IMR-90 (cell line): ENCODE data around the gene SLC22A31. TPM values are rescaled to one million over a fixed set of nuclear protein-coding genes. Genes with fewer than 3 reads are reported as not detected.

Source experiments
- ATAC-seq: fragments of 200-7000 bp; cut with Tn5 transposase; 2 replicates; pipeline ENCODE4 v1.9.1; 2020; ENCODE audit warnings: low read depth, mild to moderate bottlenecking, moderate library complexity
- BruUV-seq: library from RNA; stranded (reverse); fragments of 400-500 nt; replicated peaks from 2 replicates; lab custom pipeline; 2021; lab: Mats Ljungman, UMichigan
- CTCF ChIA-PET: fragments of 300-600 bp; formaldehyde crosslinking; extraction: SDS; loops from one replicate; lab custom pipeline; 2021; ENCODE audit warnings: antibody characterized with exemption; lab: Yijun Ruan, JAX
- POLR2A ChIA-PET: fragments of 300-600 bp; sonication (Branson Sonifier 250); formaldehyde crosslinking; loops from one replicate; lab custom pipeline; 2022; ENCODE audit warnings: antibody characterized with exemption; ENCODE audit not compliant: unreplicated experiment; lab: Charles Lee
- DNase-seq: peaks from one replicate; pipeline ENCODE4 v3.0.0; 2013
- H2AFZ ChIP-seq: replicated peaks from 2 replicates; pipeline ENCODE3; 2013; ENCODE audit warnings: low read length, mild to moderate bottlenecking; ENCODE audit not compliant: poor library complexity
- H2AK5ac ChIP-seq: 2 replicates; pipeline ENCODE4 v1.6.1; 2013; ENCODE audit warnings: low read depth, low read length, inconsistent platforms
- H2AK9ac ChIP-seq: replicated peaks from 2 replicates; pipeline ENCODE3; 2013; ENCODE audit warnings: mild to moderate bottlenecking, low read depth, low read length, moderate library complexity; ENCODE audit not compliant: poor library complexity
- H2BK120ac ChIP-seq: 2 replicates; pipeline ENCODE4 v1.6.1; 2013; ENCODE audit warnings: low read depth, low read length, inconsistent platforms
- H2BK15ac ChIP-seq: 3 replicates; pipeline ENCODE4 v1.6.1; 2013; ENCODE audit warnings: low read depth, low read length, inconsistent platforms
- H2BK20ac ChIP-seq: 2 replicates; pipeline ENCODE4 v1.6.1; 2013; ENCODE audit warnings: low read depth, mild to moderate bottlenecking, inconsistent platforms, low read length, moderate library complexity
- H2BK5ac ChIP-seq: 2 replicates; pipeline ENCODE4 v1.6.1; 2013; ENCODE audit warnings: mild to moderate bottlenecking, low read depth, low read length, inconsistent platforms; ENCODE audit not compliant: poor library complexity, severe bottlenecking
- H3K14ac ChIP-seq: replicated peaks from 2 replicates; pipeline ENCODE4 v1.6.1; 2013; ENCODE audit warnings: low read depth, low read length, inconsistent platforms
- H3K18ac ChIP-seq: 2 replicates; pipeline ENCODE4 v1.6.1; 2013; ENCODE audit warnings: low read depth, low read length, control low read depth
- H3K23ac ChIP-seq: 2 replicates; pipeline ENCODE4 v1.6.1; 2013; ENCODE audit warnings: low read depth, low read length, inconsistent platforms
- H3K27ac ChIP-seq: 2 replicates; pipeline ENCODE4 v1.5.1; 2013; ENCODE audit warnings: mild to moderate bottlenecking, control low read depth, low read length; ENCODE audit not compliant: insufficient read depth
- H3K27me3 ChIP-seq: 2 replicates; pipeline ENCODE4 v1.6.1; 2013; ENCODE audit warnings: low read length; ENCODE audit not compliant: control insufficient read depth, insufficient read depth
- H3K36me3 ChIP-seq: 2 replicates; pipeline ENCODE4 v1.6.1; 2013; ENCODE audit warnings: low read length, mixed read lengths; ENCODE audit not compliant: control insufficient read depth, insufficient read depth
- H3K4ac ChIP-seq: 2 replicates; pipeline ENCODE4 v1.6.1; 2013; ENCODE audit warnings: low read depth, low read length, inconsistent platforms
- H3K4me1 ChIP-seq: 2 replicates; pipeline ENCODE4 v1.6.1; 2013; ENCODE audit warnings: low read length, mixed read lengths; ENCODE audit not compliant: control insufficient read depth, insufficient read depth
- H3K4me2 ChIP-seq: 2 replicates; pipeline ENCODE4 v1.6.1; 2013; ENCODE audit warnings: low read depth, mild to moderate bottlenecking, control low read depth, low read length, moderate library complexity
- H3K4me3 ChIP-seq: 2 replicates; pipeline ENCODE4 v1.5.1; 2013; ENCODE audit warnings: low read depth, mild to moderate bottlenecking, control low read depth, low read length, moderate library complexity; ENCODE audit not compliant: insufficient read depth
- H3K56ac ChIP-seq: 2 replicates; pipeline ENCODE4 v1.6.1; 2013; ENCODE audit warnings: low read length, inconsistent platforms; ENCODE audit not compliant: insufficient read depth; ENCODE audit errors: extremely low read depth
- H3K79me1 ChIP-seq, 2 experiments: 2 replicates each; pipeline ENCODE4 v1.6.1; 2013; ENCODE audit warnings: low read length in 2 of 2, inconsistent platforms in 1 of 2, low read depth in 1 of 2
- H3K9ac ChIP-seq: 2 replicates; pipeline ENCODE4 v1.6.1; 2013; ENCODE audit warnings: low read depth, low read length, control low read depth
- H3K9me1 ChIP-seq: 2 replicates; pipeline ENCODE4 v1.6.1; 2013; ENCODE audit warnings: low read length, inconsistent platforms; ENCODE audit not compliant: insufficient read depth
- H3K9me3 ChIP-seq: 2 replicates; pipeline ENCODE4 v1.6.1; 2013; ENCODE audit warnings: low read length; ENCODE audit not compliant: control insufficient read depth, insufficient read depth
- H4K20me1 ChIP-seq: 2 replicates; pipeline ENCODE4 v1.6.1; 2013; ENCODE audit warnings: low read length, inconsistent platforms; ENCODE audit not compliant: insufficient read depth
- H4K5ac ChIP-seq: 2 replicates; pipeline ENCODE4 v1.6.1; 2013; ENCODE audit warnings: mild to moderate bottlenecking, low read depth, low read length, control low read depth
- H4K8ac ChIP-seq, 2 experiments: 2 replicates each; pipeline ENCODE4 v1.6.1; 2013; ENCODE audit warnings: low read depth in 2 of 2, low read length in 2 of 2, control low read depth in 1 of 2, inconsistent platforms in 1 of 2
- H4K91ac ChIP-seq: 2 replicates; pipeline ENCODE4 v1.6.1; 2013; ENCODE audit warnings: low read depth, low read length, inconsistent platforms; ENCODE audit not compliant: insufficient read depth
- BHLHE40 ChIP-seq: fragments of 150-350 bp; IDR thresholded peaks from 2 replicates; pipeline ENCODE4 v1.6.1; 2016; ENCODE audit warnings: mild to moderate bottlenecking, low read depth, low read length
- CEBPB ChIP-seq: IDR thresholded peaks from 2 replicates; pipeline ENCODE4 v1.6.1; 2012; ENCODE audit warnings: low read depth, low read length, improper control_type of control experiment
- CHD1 ChIP-seq: IDR thresholded peaks from 2 replicates; pipeline ENCODE4 v1.6.1; 2012; ENCODE audit warnings: low read depth, low read length, improper control_type of control experiment
- MAFK ChIP-seq: IDR thresholded peaks from 2 replicates; pipeline ENCODE4 v1.6.1; 2012; ENCODE audit warnings: low read depth, low read length, improper control_type of control experiment
- MAZ ChIP-seq: IDR thresholded peaks from 2 replicates; pipeline ENCODE4 v1.6.1; 2012; ENCODE audit warnings: low read depth, mild to moderate bottlenecking, low read length, improper control_type of control experiment, moderate library complexity, borderline replicate concordance
- MXI1 ChIP-seq: IDR thresholded peaks from 2 replicates; pipeline ENCODE4 v1.6.1; 2012; ENCODE audit warnings: low read depth, mild to moderate bottlenecking, low read length, moderate library complexity, borderline replicate concordance
- NFE2L2 ChIP-seq: fragments of 150-350 bp; IDR thresholded peaks from 2 replicates; pipeline ENCODE4 v1.6.1; 2016; ENCODE audit warnings: low read depth, mild to moderate bottlenecking, low read length
- POLR2A ChIP-seq: IDR thresholded peaks from 2 replicates; pipeline ENCODE4 v1.6.1; 2012; ENCODE audit warnings: mild to moderate bottlenecking, low read depth, low read length
- RAD21 ChIP-seq: IDR thresholded peaks from 2 replicates; pipeline ENCODE4 v1.6.1; 2012; ENCODE audit warnings: low read length, improper control_type of control experiment
- RCOR1 ChIP-seq: IDR thresholded peaks from 2 replicates; pipeline ENCODE4 v1.6.1; 2012; ENCODE audit warnings: mild to moderate bottlenecking, low read length, improper control_type of control experiment; ENCODE audit not compliant: insufficient replicate concordance
- RFX5 ChIP-seq: IDR thresholded peaks from 2 replicates; pipeline ENCODE4 v1.8.0; 2012; ENCODE audit warnings: low read depth, mild to moderate bottlenecking, low read length, moderate library complexity
- whole genome bisulfite sequencing, 2 experiments: methylation state at CpG; one replicate each; pipeline versions ENCODE4 v1.1.5 to v1.1.7; 2013; ENCODE audit warnings: missing lambda C conversion rate in 2 of 2; ENCODE audit not compliant: insufficient read length in 1 of 2; ENCODE audit errors: extremely low coverage in 2 of 2; 5-methylcytosine and 5-hydroxymethylcytosine counted together
- dilution Hi-C: fragments of 300-500 bp; cut with HindIII; formaldehyde crosslinking; loops from one replicate; pipeline ENCODE4 v1.14.3; 2018; ENCODE audit warnings: low sequenced_read_pairs; ENCODE audit not compliant: unreplicated experiment
- in situ Hi-C: fragments of 300-500 bp; cut with MboI; formaldehyde crosslinking; loops from 3 replicates; pipeline ENCODE4 v1.14.3; 2019; ENCODE audit warnings: low sequenced_read_pairs, inconsistent platforms, mixed read lengths
- intact Hi-C: fragments of 100-400 bp; cut with micrococcal nuclease; formaldehyde crosslinking; loops from 2 replicates; pipeline ENCODE4 v1.10.0; 2022
- polyA plus RNA-seq, 3 experiments: library from polyadenylated mRNA; depleted of rRNA; stranded (reverse); fragments of >200 nt; gene quantifications; 2 replicates each; pipeline ENCODE4 v1.2.3, GENCODE V29; 2012; ENCODE audit warnings: low replicate concordance in 1 of 3
- total RNA-seq: library from RNA; depleted of rRNA; stranded (reverse); fragments of >200 nt; gene quantifications from 2 replicates; pipeline ENCODE4 v1.2.3, GENCODE V29; 2012
- TF ChIP-seq, protein P1 (sequence below): conservative IDR thresholded peaks from 2 replicates; pipeline ENCODE4 v1.5.1; 2012; ENCODE audit warnings: mild to moderate bottlenecking, low read depth, low read length, improper control_type of control experiment
- TF ChIP-seq, protein P2 (sequence below): fragments of 150-350 bp; IDR thresholded peaks from 2 replicates; pipeline ENCODE4 v1.6.1; 2016; ENCODE audit warnings: low read depth, mild to moderate bottlenecking, low read length, moderate library complexity, borderline replicate concordance
- TF ChIP-seq, protein P3 (sequence below): fragments of 150-350 bp; IDR thresholded peaks from 2 replicates; pipeline ENCODE4 v1.6.1; 2017; ENCODE audit warnings: mild to moderate bottlenecking, antibody characterized with exemption, low read length, low read depth

The SLC22A31 gene
- total and polyA plus RNA-seq, 2 of the 4 experiments (the other 2 are of a cell fraction), result 0.18 to 5.5 TPM

DNA sequence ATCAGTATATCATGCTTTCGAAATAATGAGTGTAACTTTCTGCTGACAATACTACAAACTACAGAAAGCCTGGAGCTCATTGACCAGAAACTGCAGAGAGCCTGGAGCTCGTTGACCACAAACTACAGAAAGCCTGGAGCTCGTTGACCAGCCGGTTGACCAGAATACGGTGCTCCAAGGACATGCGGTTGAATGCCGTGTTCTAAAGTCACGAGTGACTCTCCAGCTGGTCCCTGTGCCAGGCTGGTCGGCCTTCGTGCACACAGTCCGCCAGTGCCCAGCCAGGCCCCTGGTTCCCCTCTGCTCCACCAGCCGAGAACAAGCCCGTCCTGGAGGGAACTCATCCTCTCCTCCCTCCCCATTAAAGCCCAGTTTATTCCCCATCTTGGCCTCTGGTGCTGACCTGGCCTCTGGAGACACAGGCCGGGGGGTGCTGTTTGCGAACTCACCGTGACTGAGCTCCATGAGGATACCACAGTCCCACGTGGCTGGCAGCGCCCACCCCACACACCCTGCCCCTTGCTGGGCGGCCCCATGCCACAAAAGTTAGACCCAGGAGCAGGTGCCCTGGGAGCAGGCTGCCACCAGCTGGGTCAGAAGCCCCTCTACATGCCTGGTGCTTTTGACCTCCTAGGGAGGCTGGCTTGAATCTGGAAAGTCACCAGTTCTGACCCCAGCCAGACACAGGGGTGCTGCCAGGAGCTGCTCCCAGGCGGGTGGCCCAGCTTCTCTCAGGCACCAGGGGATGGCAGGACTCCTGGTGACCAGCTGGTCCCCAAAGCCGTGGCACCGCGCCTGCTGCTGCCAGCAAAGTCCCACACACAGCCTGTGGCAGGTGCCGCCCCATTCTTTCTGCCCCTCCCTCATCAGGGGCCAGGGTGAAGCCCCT, 44.2 kb downstream of the SLC22A31 start:
- no peak overlapping the region for H2BK5ac ChIP-seq
- no peaks in the 10 kb centered on the region for H3K9me3 ChIP-seq
- H2BK120ac ChIP-seq, result no peak overlapping the region
- H3K23ac ChIP-seq, result no peak overlapping the region
- H2AK5ac ChIP-seq, result no peak overlapping the region; the same call in 1 of the 2 replicates
- no peak overlapping the region for H3K56ac ChIP-seq
- H3K9ac ChIP-seq, result no peak overlapping the region
- no peak for DNase-seq
- in situ Hi-C loops (no loop called here), dilution Hi-C loops (no loop called here), intact Hi-C loops (no loop called here)
- H3K27me3 ChIP-seq, result peaks cover 2% of the 10 kb centered on the region; the same call in 1 of the 2 replicates
- no peak overlapping the region for H2BK20ac ChIP-seq
- BruUV-seq, result no TSS peak
- H3K9me1 ChIP-seq, result no peaks in the 10 kb centered on the region
- H2AK9ac ChIP-seq, result peak overlapping the region; percentile 72
- peaks cover 8% of the 10 kb centered on the region for H3K4me1 ChIP-seq
- ATAC-seq, result no peak
- no peak overlapping the region for H3K18ac ChIP-seq
- H3K79me1 ChIP-seq, result no peaks in the 10 kb centered on the region
- peaks cover 3% of the 10 kb centered on the region; the same call in 1 of the 2 replicates for H4K20me1 ChIP-seq
- no peak overlapping the region; the same call in 2 of the 3 replicates for H2BK15ac ChIP-seq
- no peak overlapping the region for H3K14ac ChIP-seq
- peak overlapping the region; percentile 63 for H2AFZ ChIP-seq
- H4K5ac ChIP-seq, result no peak overlapping the region
- ChIA-PET CTCF (interaction anchor here (0.5 to 1.2 kb wide), 2 partner anchors 11 to 372 kb away, joined by 3 to 4 read pairs; no protein-coding TSS in a partner anchor), POLR2A (no interaction called here)
- no peak overlapping the region for H3K4ac ChIP-seq
- H3K27ac ChIP-seq, result no peak overlapping the region
- 75% methylated on average over 9 of the region's 24 CpGs; no CpG with 5 or more reads in 1 of the 2 experiments for WGBS, 2 experiments
- peaks cover 2% of the 10 kb centered on the region; the same call in 1 of the 2 replicates for H3K36me3 ChIP-seq
- no peak overlapping the region for H3K4me3 ChIP-seq
- H4K91ac ChIP-seq, result no peak overlapping the region
- H4K8ac ChIP-seq, result no peak overlapping the region
- H3K4me2 ChIP-seq, result no peak overlapping the region
- TF ChIP-seq RCOR1 (no peak), CEBPB (no peak), MAZ (no peak), POLR2A (no peak), MAFK (no peak), RFX5 (no peak), NFE2L2 (no peak), CHD1 (no peak), MXI1 (no peak), BHLHE40 (no peak), RAD21 (no peak)
- TF ChIP-seq, protein P1, sequence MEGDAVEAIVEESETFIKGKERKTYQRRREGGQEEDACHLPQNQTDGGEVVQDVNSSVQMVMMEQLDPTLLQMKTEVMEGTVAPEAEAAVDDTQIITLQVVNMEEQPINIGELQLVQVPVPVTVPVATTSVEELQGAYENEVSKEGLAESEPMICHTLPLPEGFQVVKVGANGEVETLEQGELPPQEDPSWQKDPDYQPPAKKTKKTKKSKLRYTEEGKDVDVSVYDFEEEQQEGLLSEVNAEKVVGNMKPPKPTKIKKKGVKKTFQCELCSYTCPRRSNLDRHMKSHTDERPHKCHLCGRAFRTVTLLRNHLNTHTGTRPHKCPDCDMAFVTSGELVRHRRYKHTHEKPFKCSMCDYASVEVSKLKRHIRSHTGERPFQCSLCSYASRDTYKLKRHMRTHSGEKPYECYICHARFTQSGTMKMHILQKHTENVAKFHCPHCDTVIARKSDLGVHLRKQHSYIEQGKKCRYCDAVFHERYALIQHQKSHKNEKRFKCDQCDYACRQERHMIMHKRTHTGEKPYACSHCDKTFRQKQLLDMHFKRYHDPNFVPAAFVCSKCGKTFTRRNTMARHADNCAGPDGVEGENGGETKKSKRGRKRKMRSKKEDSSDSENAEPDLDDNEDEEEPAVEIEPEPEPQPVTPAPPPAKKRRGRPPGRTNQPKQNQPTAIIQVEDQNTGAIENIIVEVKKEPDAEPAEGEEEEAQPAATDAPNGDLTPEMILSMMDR, result no peak
- TF ChIP-seq, protein P2, sequence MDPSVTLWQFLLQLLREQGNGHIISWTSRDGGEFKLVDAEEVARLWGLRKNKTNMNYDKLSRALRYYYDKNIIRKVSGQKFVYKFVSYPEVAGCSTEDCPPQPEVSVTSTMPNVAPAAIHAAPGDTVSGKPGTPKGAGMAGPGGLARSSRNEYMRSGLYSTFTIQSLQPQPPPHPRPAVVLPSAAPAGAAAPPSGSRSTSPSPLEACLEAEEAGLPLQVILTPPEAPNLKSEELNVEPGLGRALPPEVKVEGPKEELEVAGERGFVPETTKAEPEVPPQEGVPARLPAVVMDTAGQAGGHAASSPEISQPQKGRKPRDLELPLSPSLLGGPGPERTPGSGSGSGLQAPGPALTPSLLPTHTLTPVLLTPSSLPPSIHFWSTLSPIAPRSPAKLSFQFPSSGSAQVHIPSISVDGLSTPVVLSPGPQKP, result no peak
- TF ChIP-seq, protein P3, sequence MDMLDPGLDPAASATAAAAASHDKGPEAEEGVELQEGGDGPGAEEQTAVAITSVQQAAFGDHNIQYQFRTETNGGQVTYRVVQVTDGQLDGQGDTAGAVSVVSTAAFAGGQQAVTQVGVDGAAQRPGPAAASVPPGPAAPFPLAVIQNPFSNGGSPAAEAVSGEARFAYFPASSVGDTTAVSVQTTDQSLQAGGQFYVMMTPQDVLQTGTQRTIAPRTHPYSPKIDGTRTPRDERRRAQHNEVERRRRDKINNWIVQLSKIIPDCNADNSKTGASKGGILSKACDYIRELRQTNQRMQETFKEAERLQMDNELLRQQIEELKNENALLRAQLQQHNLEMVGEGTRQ, result no peak
